Liver (tissue), 9 donors: ENCODE results near the gene SAA4. TPM values are rescaled to one million over a fixed set of nuclear protein-coding genes. Genes with fewer than 3 reads are reported as not detected.

ENCODE experiments used
- DNase-seq: peaks from one replicate; pipeline ENCODE4 v3.0.0-alpha.2; 2017; ENCODE audit warnings: low spot score
- H3K27ac ChIP-seq, 2 donors: one replicate each; pipeline ENCODE4 v1.7.0; 2013; ENCODE audit warnings: inconsistent platforms in 2 of 2, low read length in 2 of 2, control low read depth in 1 of 2, low read depth in 1 of 2, mild to moderate bottlenecking in 1 of 2
- H3K27me3 ChIP-seq, 4 donors: one replicate each; pipeline versions ENCODE4 v1.6.1 to v1.7.0; 2013; ENCODE audit warnings: low read length in 3 of 4, inconsistent platforms in 1 of 4, mild to moderate bottlenecking in 1 of 4, moderate library complexity in 1 of 4; ENCODE audit not compliant: control insufficient read depth in 4 of 4, insufficient read depth in 4 of 4
- H3K36me3 ChIP-seq, 4 donors: one replicate each; pipeline versions ENCODE4 v1.6.1 to v1.7.0; 2013; ENCODE audit warnings: low read length in 3 of 4, mild to moderate bottlenecking in 3 of 4, low read depth in 1 of 4, moderate library complexity in 1 of 4; ENCODE audit not compliant: control insufficient read depth in 4 of 4, insufficient read depth in 3 of 4
- H3K4me1 ChIP-seq, 4 donors: one replicate each; pipeline versions ENCODE4 v1.6.1 to v1.7.0; 2013; ENCODE audit warnings: low read length in 3 of 4, mild to moderate bottlenecking in 3 of 4, moderate library complexity in 1 of 4; ENCODE audit not compliant: control insufficient read depth in 4 of 4, insufficient read depth in 4 of 4
- H3K4me3 ChIP-seq, 3 donors: one replicate each; pipeline versions ENCODE4 v1.6.1 to v1.7.0; 2013; ENCODE audit warnings: low read length in 3 of 3, control low read depth in 1 of 3, low read depth in 1 of 3, mild to moderate bottlenecking in 1 of 3
- H3K9ac ChIP-seq, 2 donors: one replicate each; pipeline ENCODE4 v1.7.0; 2013; ENCODE audit warnings: low read length in 2 of 2, mild to moderate bottlenecking in 2 of 2, moderate library complexity in 2 of 2, control low read depth in 1 of 2, low read depth in 1 of 2
- H3K9me3 ChIP-seq, 4 donors: one replicate each; pipeline versions ENCODE4 v1.6.1 to v1.7.0; 2013; ENCODE audit warnings: low read length in 3 of 4; ENCODE audit not compliant: control insufficient read depth in 4 of 4
- EGR1 ChIP-seq, 2 donors: IDR thresholded peaks; 2 replicates each; pipeline ENCODE4 v1.6.1; 2016 to 2018; ENCODE audit warnings: antibody characterized with exemption in 2 of 2, low read depth in 2 of 2
- FOXA1 ChIP-seq: IDR thresholded peaks from 2 replicates; pipeline ENCODE4 v1.6.1; 2016; ENCODE audit warnings: antibody characterized with exemption
- GABPA ChIP-seq, 2 donors: IDR thresholded peaks in 1 of 2; conservative IDR thresholded peaks in 1 of 2; 2 replicates each; pipeline ENCODE4 v1.6.1; 2016; ENCODE audit warnings: antibody characterized with exemption in 2 of 2, mild to moderate bottlenecking in 1 of 2, moderate library complexity in 1 of 2
- HNF4G ChIP-seq: IDR thresholded peaks from 2 replicates; pipeline ENCODE4 v1.6.1; 2016; ENCODE audit warnings: antibody characterized with exemption
- JUND ChIP-seq, 2 donors: IDR thresholded peaks; 2 replicates each; pipeline ENCODE4 v1.6.1; 2016; ENCODE audit warnings: antibody characterized with exemption in 2 of 2
- YY1 ChIP-seq: IDR thresholded peaks from 2 replicates; pipeline ENCODE4 v1.6.1; 2016; ENCODE audit warnings: antibody characterized with exemption, mild to moderate bottlenecking
- WGBS: extraction: QIAGEN DNeasy Blood & Tissue Kit; methylation state at CpG from one replicate; pipeline ENCODE4 v1.1.7; 2013; 5-methylcytosine and 5-hydroxymethylcytosine counted together
- polyA plus RNA-seq, 2 donors: library from polyadenylated mRNA; stranded (reverse) in 1 of 2; unstranded in 1 of 2; fragments of 200-250 nt in 1 of 2; fragments of >200 nt in 1 of 2; fragmentation: Nextera tagmentation in 1 of 2; extraction: Ambion mirVana in 1 of 2; gene quantifications; one replicate each; pipeline versions ENCODE4 v1.2.1 to v1.2.3, GENCODE V29; 2013 to 2015
- total RNA-seq, 2 donors: library from RNA; depleted of rRNA; stranded (reverse); fragments of >200 nt; gene quantifications; one replicate each; pipeline ENCODE4 v1.2.3, GENCODE V29; 2014
- TF ChIP-seq, protein P1 (sequence below): fragments of 150-350 bp; IDR thresholded peaks from 2 replicates; pipeline ENCODE4 v1.5.1; 2017; ENCODE audit warnings: improper control_type of control experiment, low read depth, low read length; ENCODE audit not compliant: missing input control
- TF ChIP-seq, protein P2 (sequence below): IDR thresholded peaks from 2 replicates; pipeline ENCODE4 v1.6.1; 2016; ENCODE audit warnings: antibody characterized with exemption
- TF ChIP-seq, protein P3 (sequence below): IDR thresholded peaks from 2 replicates; pipeline ENCODE4 v1.6.1; 2016; ENCODE audit warnings: antibody characterized with exemption, mild to moderate bottlenecking
- donor health status: healthy.
- donor health status: healthy.
- donor health status: healthy.
- donor health status: healthy.
- donor health status: healthy.

The SAA4 gene
- total and polyA plus RNA-seq, 4 donors: 84.9 to 4,017 (median 1,127) TPM

DNA sequence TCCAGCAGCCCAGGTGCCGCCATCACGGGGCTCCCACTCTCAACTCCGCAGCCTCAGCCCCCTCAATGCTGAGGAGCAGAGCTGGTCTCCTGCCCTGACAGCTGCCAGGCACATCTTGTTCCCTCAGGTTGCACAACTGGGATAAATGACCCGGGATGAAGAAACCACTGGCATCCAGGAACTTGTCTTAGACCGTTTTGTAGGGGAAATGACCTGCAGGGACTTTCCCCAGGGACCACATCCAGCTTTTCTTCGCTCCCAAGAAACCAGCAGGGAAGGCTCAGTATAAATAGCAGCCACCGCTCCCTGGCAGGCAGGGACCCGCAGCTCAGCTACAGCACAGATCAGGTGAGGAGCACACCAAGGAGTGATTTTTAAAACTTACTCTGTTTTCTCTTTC is 29.3 kb upstream of the SAA4 start, which contains the start of gene SAA1 (continued):
- TF ChIP-seq, protein P1, sequence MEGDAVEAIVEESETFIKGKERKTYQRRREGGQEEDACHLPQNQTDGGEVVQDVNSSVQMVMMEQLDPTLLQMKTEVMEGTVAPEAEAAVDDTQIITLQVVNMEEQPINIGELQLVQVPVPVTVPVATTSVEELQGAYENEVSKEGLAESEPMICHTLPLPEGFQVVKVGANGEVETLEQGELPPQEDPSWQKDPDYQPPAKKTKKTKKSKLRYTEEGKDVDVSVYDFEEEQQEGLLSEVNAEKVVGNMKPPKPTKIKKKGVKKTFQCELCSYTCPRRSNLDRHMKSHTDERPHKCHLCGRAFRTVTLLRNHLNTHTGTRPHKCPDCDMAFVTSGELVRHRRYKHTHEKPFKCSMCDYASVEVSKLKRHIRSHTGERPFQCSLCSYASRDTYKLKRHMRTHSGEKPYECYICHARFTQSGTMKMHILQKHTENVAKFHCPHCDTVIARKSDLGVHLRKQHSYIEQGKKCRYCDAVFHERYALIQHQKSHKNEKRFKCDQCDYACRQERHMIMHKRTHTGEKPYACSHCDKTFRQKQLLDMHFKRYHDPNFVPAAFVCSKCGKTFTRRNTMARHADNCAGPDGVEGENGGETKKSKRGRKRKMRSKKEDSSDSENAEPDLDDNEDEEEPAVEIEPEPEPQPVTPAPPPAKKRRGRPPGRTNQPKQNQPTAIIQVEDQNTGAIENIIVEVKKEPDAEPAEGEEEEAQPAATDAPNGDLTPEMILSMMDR: no peak

DNA sequence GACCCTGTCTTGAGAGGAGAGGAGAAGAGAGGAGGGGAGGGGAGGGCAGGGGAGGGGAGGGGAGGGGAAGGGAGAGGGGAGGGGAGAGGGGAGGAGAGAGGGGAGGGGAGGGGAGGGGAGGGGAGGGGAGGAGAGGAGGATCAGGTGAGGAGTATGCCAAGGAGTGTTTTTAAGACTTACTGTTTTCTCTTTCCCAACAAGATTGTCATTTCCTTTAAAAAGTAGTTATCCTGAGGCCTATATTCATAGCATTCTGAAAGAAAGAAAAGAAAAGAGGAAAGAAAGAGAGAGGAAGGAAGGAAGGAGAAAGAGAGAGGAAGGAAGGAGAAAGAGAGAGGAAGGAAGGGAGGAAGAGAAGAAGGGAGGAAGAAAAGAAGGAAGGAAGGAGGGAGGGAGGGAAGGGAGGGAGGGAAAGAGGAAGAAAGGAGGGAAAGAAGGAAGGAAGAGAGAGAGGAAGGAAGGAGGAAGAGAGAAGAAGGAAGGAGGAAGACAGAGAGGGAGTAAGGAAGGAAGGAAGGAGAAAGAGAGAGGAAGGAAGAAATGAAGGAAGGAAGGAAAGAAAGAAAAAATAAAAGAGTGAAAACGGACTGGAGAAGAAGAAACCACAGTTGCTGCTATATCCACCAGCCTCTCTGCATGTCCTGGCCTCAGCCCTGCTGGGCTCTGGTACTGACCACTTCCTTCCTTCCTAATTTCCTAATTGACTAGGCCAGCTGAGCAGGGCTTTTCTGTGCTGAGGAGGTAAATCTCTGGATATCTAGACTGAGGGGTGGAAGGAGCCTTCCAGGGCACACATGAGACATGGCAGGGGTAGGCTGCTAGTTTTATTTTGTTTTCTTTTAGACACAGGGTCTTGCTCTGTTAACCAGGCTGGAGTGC is 28.3 kb upstream of the SAA4 start:
- Histone ChIP-seq H3K4me3 (no peak overlapping the region), H3K9ac (no peak overlapping the region), H3K9me3 (no peaks in the 10 kb centered on the region), H3K27ac (no peak overlapping the region), H3K36me3 (no peaks in the 10 kb centered on the region), H3K27me3 (no peaks in the 10 kb centered on the region), H3K4me1 (peaks cover 4 to 19% (median 7%) of the 10 kb centered on the region in 4 donors)
- no peak for TF ChIP-seq EGR1 (IDR thresholded peaks at IDR 0.05; ENCODE audit: low read depth in 2 of 2)
- 72% methylated on average over 1 of the region's 1 CpG for WGBS
- no peak for DNase-seq

DNA sequence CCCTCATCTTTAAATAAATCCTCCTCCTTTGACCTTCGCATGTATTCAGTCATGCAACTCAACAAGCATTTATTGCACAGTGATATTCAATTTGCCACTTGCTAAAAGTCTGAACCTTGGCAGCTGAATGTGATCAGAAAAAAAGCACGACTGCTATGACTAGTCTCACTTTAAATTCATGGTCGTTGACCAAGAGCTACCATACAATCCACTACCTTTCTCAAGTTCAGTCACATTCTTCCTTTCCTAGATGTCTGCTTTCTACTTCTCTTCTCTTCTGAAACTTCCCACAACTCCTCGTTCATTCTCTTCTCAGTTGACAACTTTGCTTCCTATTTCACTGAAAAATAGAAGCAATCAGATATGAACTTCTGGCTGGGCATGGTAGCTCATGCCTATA is 27.4 kb upstream of the SAA4 start:
- no peaks in the 10 kb centered on the region for H3K36me3 ChIP-seq
- no peaks in the 10 kb centered on the region for H3K9me3 ChIP-seq
- no peak overlapping the region for H3K9ac ChIP-seq
- peaks cover 4 to 23% (median 14%) of the 10 kb centered on the region in 4 donors for H3K4me1 ChIP-seq
- H3K27ac ChIP-seq: no peak overlapping the region
- H3K27me3 ChIP-seq: no peaks in the 10 kb centered on the region
- WGBS: 81% methylated on average over 4 of the region's 4 CpGs
- TF ChIP-seq JUND (IDR thresholded peaks at IDR 0.05): no peak
- TF ChIP-seq, protein P2, sequence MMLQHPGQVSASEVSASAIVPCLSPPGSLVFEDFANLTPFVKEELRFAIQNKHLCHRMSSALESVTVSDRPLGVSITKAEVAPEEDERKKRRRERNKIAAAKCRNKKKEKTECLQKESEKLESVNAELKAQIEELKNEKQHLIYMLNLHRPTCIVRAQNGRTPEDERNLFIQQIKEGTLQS: no peak
- TF ChIP-seq, protein P3, sequence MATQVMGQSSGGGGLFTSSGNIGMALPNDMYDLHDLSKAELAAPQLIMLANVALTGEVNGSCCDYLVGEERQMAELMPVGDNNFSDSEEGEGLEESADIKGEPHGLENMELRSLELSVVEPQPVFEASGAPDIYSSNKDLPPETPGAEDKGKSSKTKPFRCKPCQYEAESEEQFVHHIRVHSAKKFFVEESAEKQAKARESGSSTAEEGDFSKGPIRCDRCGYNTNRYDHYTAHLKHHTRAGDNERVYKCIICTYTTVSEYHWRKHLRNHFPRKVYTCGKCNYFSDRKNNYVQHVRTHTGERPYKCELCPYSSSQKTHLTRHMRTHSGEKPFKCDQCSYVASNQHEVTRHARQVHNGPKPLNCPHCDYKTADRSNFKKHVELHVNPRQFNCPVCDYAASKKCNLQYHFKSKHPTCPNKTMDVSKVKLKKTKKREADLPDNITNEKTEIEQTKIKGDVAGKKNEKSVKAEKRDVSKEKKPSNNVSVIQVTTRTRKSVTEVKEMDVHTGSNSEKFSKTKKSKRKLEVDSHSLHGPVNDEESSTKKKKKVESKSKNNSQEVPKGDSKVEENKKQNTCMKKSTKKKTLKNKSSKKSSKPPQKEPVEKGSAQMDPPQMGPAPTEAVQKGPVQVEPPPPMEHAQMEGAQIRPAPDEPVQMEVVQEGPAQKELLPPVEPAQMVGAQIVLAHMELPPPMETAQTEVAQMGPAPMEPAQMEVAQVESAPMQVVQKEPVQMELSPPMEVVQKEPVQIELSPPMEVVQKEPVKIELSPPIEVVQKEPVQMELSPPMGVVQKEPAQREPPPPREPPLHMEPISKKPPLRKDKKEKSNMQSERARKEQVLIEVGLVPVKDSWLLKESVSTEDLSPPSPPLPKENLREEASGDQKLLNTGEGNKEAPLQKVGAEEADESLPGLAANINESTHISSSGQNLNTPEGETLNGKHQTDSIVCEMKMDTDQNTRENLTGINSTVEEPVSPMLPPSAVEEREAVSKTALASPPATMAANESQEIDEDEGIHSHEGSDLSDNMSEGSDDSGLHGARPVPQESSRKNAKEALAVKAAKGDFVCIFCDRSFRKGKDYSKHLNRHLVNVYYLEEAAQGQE: no peak
- no peak for TF ChIP-seq GABPA (IDR thresholded peaks at IDR 0.05 in 1 of 2, conservative IDR thresholded peaks at IDR 0.05 in 1 of 2)
- TF ChIP-seq HNF4G: no peak
- no peak for TF ChIP-seq FOXA1
- no peak for TF ChIP-seq YY1
- no peak for TF ChIP-seq EGR1 (IDR thresholded peaks at IDR 0.05; ENCODE audit: low read depth in 2 of 2)
- DNase-seq: no peak
- no peak overlapping the region for H3K4me3 ChIP-seq
